ENCODE results near the gene RASAL2. TPM values are rescaled to one million over a fixed set of nuclear protein-coding genes. Genes with fewer than 3 reads are reported as not detected.
"Not testable (repeated sequence)": the region's sequence is repeated elsewhere in the genome, so short reads cannot be mapped to it uniquely, and the experiment has no call there.

The RASAL2 gene
- total RNA-seq, 2 experiments from 2014 or later, result not detected

GRCh38 chr1:178088651-178089050 is 5.3 kb upstream of the RASAL2 start:
- H3K9me3 Mint-ChIP-seq, result peaks cover 3% of the 10 kb centered on the region
- no peak overlapping the region for H3K4me3 Mint-ChIP-seq
- peaks cover 7% of the 10 kb centered on the region for H3K4me1 Mint-ChIP-seq
- peaks cover 21% of the 10 kb centered on the region for H3K27me3 Mint-ChIP-seq
- POLR2A ChIA-PET, result no interaction called here
- H3K36me3 Mint-ChIP-seq (ENCODE audit: low read depth), result peaks cover 4% of the 10 kb centered on the region
- DNase-seq, result no peak
- no peak overlapping the region for H3K27ac Mint-ChIP-seq
- CTCF ChIA-PET, result no interaction called here

DNA sequence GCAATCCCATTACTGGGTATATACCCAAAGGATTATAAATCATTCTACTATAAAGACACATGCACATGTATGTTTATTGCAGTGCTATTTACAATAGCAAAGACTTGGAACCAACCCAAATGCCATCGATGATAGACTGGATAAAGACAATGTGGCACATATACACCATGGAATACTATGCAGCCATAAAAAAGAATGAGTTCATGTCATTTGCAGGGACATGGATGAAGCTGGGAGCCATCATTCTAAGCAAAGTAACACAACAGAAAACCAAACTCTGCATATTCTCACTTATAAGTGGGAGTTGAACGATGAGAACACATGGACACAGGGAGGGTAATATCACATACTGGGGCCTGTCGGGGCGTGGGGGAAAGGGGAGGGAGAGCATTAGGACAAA is 2.5 kb upstream of the RASAL2 start:
- peaks cover 42% of the 10 kb centered on the region for H3K27me3 Mint-ChIP-seq

GRCh38 chr1:178091986-178092745 is 1.7 kb upstream of the RASAL2 start:
- H3K36me3 Mint-ChIP-seq (ENCODE audit: low read depth), result peaks cover 4% of the 10 kb centered on the region
- no peak overlapping the region for H3K27ac Mint-ChIP-seq
- peaks cover 45% of the 10 kb centered on the region for H3K27me3 Mint-ChIP-seq
- peaks cover 10% of the 10 kb centered on the region for H3K4me1 Mint-ChIP-seq
- no peak for DNase-seq
- H3K9me3 Mint-ChIP-seq, result peaks cover 3% of the 10 kb centered on the region
- H3K4me3 Mint-ChIP-seq, result no peak overlapping the region
- ChIA-PET CTCF (interaction anchor here (0.7 kb wide), 1 partner anchor 1036 kb away, joined by 4 read pairs; no protein-coding TSS in a partner anchor), POLR2A (no interaction called here)

More for the DNA sequence above, 2.5 kb upstream of the RASAL2 start:
- H3K4me1 Mint-ChIP-seq; DNase-seq; H3K9me3 Mint-ChIP-seq; H3K36me3 Mint-ChIP-seq (ENCODE audit: low read depth); CTCF ChIA-PET; H3K4me3 Mint-ChIP-seq; H3K27ac Mint-ChIP-seq; POLR2A ChIA-PET: not testable (repeated sequence)

GRCh38 chr1:178092878-178093493 is 918 bp upstream of the RASAL2 start:
- Mint-ChIP-seq H3K4me1 (peaks cover 10% of the 10 kb centered on the region), H3K4me3 (peak overlapping the region; percentile 34), H3K27ac (no peak overlapping the region), H3K36me3 (ENCODE audit: low read depth) (peaks cover 4% of the 10 kb centered on the region), H3K9me3 (peaks cover 3% of the 10 kb centered on the region), H3K27me3 (peaks cover 45% of the 10 kb centered on the region)
- ChIA-PET POLR2A (no interaction called here), CTCF (no interaction called here)
- no peak for DNase-seq

DNA sequence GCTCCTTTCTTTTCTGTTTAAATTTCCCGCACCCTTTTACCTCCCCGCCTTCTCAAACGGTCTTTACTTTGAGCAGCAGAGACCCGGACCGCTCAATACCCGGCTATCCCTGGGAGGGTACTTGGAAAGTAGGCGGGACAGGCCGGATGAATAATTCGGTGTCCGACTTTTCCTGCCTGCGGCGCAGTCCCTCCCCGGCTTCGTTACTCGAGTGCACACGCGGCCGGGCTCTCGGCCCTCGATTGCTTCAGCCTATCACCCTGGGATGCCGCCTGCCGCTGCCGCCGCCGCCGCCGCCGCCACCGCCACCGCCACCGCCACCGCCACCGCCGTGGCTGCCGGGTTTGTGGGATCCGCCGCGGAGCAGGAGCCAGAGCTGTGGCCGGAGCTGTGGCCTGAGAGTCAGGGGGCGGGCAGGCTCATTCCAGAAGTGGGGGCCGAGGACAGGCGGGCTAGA is 382 bp upstream of the RASAL2 start:
- POLR2A ChIA-PET, result no interaction called here
- Mint-ChIP-seq H3K27me3 (peaks cover 45% of the 10 kb centered on the region), H3K4me1 (peaks cover 10% of the 10 kb centered on the region), H3K4me3 (peak overlapping the region; percentile 34), H3K36me3 (ENCODE audit: low read depth) (peaks cover 4% of the 10 kb centered on the region), H3K9me3 (peaks cover 3% of the 10 kb centered on the region), H3K27ac (peak overlapping the region; percentile 46)
- peak; percentile 18 for DNase-seq
- CTCF ChIA-PET, result no interaction called here

GRCh38 chr1:178094739-178095645 is 1.1 kb downstream of the RASAL2 start:
- Mint-ChIP-seq H3K9me3 (peaks cover 3% of the 10 kb centered on the region), H3K4me1 (peaks cover 10% of the 10 kb centered on the region), H3K4me3 (no peak overlapping the region), H3K27me3 (peaks cover 43% of the 10 kb centered on the region), H3K36me3 (ENCODE audit: low read depth) (peaks cover 4% of the 10 kb centered on the region), H3K27ac (no peak overlapping the region)
- POLR2A ChIA-PET, result no interaction called here
- CTCF ChIA-PET, result no interaction called here
- no peak for DNase-seq

GRCh38 chr1:178096421-178096820 is 2.5 kb downstream of the RASAL2 start:
- Mint-ChIP-seq H3K27me3 (peaks cover 45% of the 10 kb centered on the region), H3K4me1 (peaks cover 10% of the 10 kb centered on the region), H3K9me3 (peaks cover 3% of the 10 kb centered on the region), H3K36me3 (ENCODE audit: low read depth) (peaks cover 4% of the 10 kb centered on the region), H3K4me3 (no peak overlapping the region), H3K27ac (no peak overlapping the region)
- POLR2A ChIA-PET, result no interaction called here
- no peak for DNase-seq
- CTCF ChIA-PET, result no interaction called here

GRCh38 chr1:178098262-178098661 is 4.4 kb downstream of the RASAL2 start:
- ChIA-PET POLR2A (no interaction called here), CTCF (no interaction called here)
- H3K27me3 Mint-ChIP-seq, result peaks cover 32% of the 10 kb centered on the region
- no peaks in the 10 kb centered on the region for H3K9me3 Mint-ChIP-seq
- H3K36me3 Mint-ChIP-seq (ENCODE audit: low read depth), result no peaks in the 10 kb centered on the region
- H3K4me1 Mint-ChIP-seq, result peaks cover 5% of the 10 kb centered on the region
- H3K27ac Mint-ChIP-seq, result no peak overlapping the region
- no peak for DNase-seq
- no peak overlapping the region for H3K4me3 Mint-ChIP-seq

DNA sequence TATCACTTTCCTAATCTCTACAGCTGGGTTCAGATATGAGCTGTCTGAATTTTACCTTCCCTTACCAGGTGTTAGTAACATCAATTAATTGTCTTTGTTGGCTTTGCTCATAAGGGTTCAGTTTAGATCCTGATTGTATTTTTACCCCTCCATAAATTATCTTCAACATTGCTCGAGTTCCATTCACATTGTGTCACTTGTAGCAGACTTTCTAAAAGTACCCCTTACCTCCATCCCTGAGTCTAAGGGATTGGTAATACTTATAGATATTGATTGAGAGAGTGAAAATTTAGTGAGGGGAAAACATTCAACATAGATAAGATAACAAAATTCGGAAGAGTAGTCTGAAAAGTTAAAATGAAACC is 7.3 kb downstream of the RASAL2 start:
- peaks cover 10% of the 10 kb centered on the region for H3K27me3 Mint-ChIP-seq
- H3K36me3 Mint-ChIP-seq (ENCODE audit: low read depth), result no peaks in the 10 kb centered on the region
- no peak overlapping the region for H3K27ac Mint-ChIP-seq
- H3K4me1 Mint-ChIP-seq, result no peaks in the 10 kb centered on the region
- no peak for DNase-seq
- no peaks in the 10 kb centered on the region for H3K9me3 Mint-ChIP-seq
- POLR2A ChIA-PET, result no interaction called here
- H3K4me3 Mint-ChIP-seq, result no peak overlapping the region
- CTCF ChIA-PET, result no interaction called here

- Mint-ChIP-seq H3K4me1 (no peaks in the 10 kb centered on the region), H3K9me3 (no peaks in the 10 kb centered on the region), H3K27me3 (peaks cover 7% of the 10 kb centered on the region), H3K4me3 (no peak overlapping the region), H3K27ac (no peak overlapping the region), H3K36me3 (ENCODE audit: low read depth) (no peaks in the 10 kb centered on the region)
- DNase-seq, result no peak
- ChIA-PET POLR2A (no interaction called here), CTCF (no interaction called here)
These were observed 7.8 kb downstream of the RASAL2 start for GRCh38 chr1:178101654-178102053.

GRCh38 chr1:178102218-178102617 is 8.3 kb downstream of the RASAL2 start:
- no peak overlapping the region for H3K27ac Mint-ChIP-seq
- peaks cover 6% of the 10 kb centered on the region for H3K27me3 Mint-ChIP-seq
- H3K4me3 Mint-ChIP-seq, result no peak overlapping the region
- no peaks in the 10 kb centered on the region for H3K36me3 Mint-ChIP-seq (ENCODE audit: low read depth)
- no peaks in the 10 kb centered on the region for H3K9me3 Mint-ChIP-seq
- no peaks in the 10 kb centered on the region for H3K4me1 Mint-ChIP-seq
- POLR2A ChIA-PET, result no interaction called here
- no peak for DNase-seq
- CTCF ChIA-PET, result no interaction called here

GRCh38 chr1:178107823-178108222 is 13.9 kb downstream of the RASAL2 start:
- H3K27me3 Mint-ChIP-seq, result no peaks in the 10 kb centered on the region
- POLR2A ChIA-PET, result no interaction called here
- no peak overlapping the region for H3K27ac Mint-ChIP-seq
- H3K36me3 Mint-ChIP-seq (ENCODE audit: low read depth), result no peaks in the 10 kb centered on the region
- CTCF ChIA-PET, result no interaction called here
- DNase-seq, result no peak
- no peaks in the 10 kb centered on the region for H3K9me3 Mint-ChIP-seq
- H3K4me1 Mint-ChIP-seq, result no peaks in the 10 kb centered on the region
- no peak overlapping the region for H3K4me3 Mint-ChIP-seq
